Measurements from ENCODE around the gene EXT2.
A peak's percentile ranks its signal among the peaks of the same experiment; 100 is the strongest.

The EXT2 gene

GRCh38 chr11:44083906-44084305 lies 11.6 kb upstream of the EXT2 start:
- DNase-seq (ENCODE audit: extremely low read depth in 1 of 2, low read depth in 1 of 2), result no peak

- no peak for DNase-seq (ENCODE audit: extremely low read depth in 1 of 2, low read depth in 1 of 2)
Observed at GRCh38 chr11:44085330-44085729, 10.1 kb upstream of the EXT2 start.

GRCh38 chr11:44088377-44088776 lies 7.1 kb upstream of the EXT2 start:
- DNase-seq (ENCODE audit: extremely low read depth in 1 of 2, low read depth in 1 of 2), result no peak

GRCh38 chr11:44088871-44089270 lies 6.6 kb upstream of the EXT2 start:
- no peak for DNase-seq (ENCODE audit: extremely low read depth in 1 of 2, low read depth in 1 of 2)

GRCh38 chr11:44090539-44090938 lies 4.9 kb upstream of the EXT2 start:
- no peak for DNase-seq (ENCODE audit: extremely low read depth in 1 of 2, low read depth in 1 of 2)

GRCh38 chr11:44094260-44094868 lies 1.1 kb upstream of the EXT2 start:
- DNase-seq (ENCODE audit: extremely low read depth in 1 of 2, low read depth in 1 of 2), result peak; percentile 59

GRCh38 chr11:44096360-44097185 lies 1.1 kb downstream of the EXT2 start:
- no peak for DNase-seq (ENCODE audit: extremely low read depth in 1 of 2, low read depth in 1 of 2)

GRCh38 chr11:44097821-44098220 lies 2.3 kb downstream of the EXT2 start:
- no peak for DNase-seq (ENCODE audit: extremely low read depth in 1 of 2, low read depth in 1 of 2)

- DNase-seq (ENCODE audit: extremely low read depth in 1 of 2, low read depth in 1 of 2), result no peak
Observed at GRCh38 chr11:44101098-44101497, 5.6 kb downstream of the EXT2 start.

GRCh38 chr11:44104481-44105294 lies 9.2 kb downstream of the EXT2 start:
- DNase-seq (ENCODE audit: extremely low read depth in 1 of 2, low read depth in 1 of 2), result no peak

- DNase-seq (ENCODE audit: extremely low read depth in 1 of 2, low read depth in 1 of 2), result no peak
Observed at GRCh38 chr11:44108260-44108659, 12.8 kb downstream of the EXT2 start.

- peak in 1 of 2 donors; percentile 25 for DNase-seq (ENCODE audit: extremely low read depth in 1 of 2, low read depth in 1 of 2)
Observed at GRCh38 chr11:44110231-44110679, 14.8 kb downstream of the EXT2 start.

GRCh38 chr11:44112091-44112821 lies 16.8 kb downstream of the EXT2 start:
- DNase-seq (ENCODE audit: extremely low read depth in 1 of 2, low read depth in 1 of 2), result no peak

- DNase-seq (ENCODE audit: extremely low read depth in 1 of 2, low read depth in 1 of 2), result no peak
Observed at GRCh38 chr11:44113018-44113417, 17.5 kb downstream of the EXT2 start.

- no peak for DNase-seq (ENCODE audit: extremely low read depth in 1 of 2, low read depth in 1 of 2)
Observed at GRCh38 chr11:44113572-44113971, 18.1 kb downstream of the EXT2 start.

- DNase-seq (ENCODE audit: extremely low read depth in 1 of 2, low read depth in 1 of 2), result no peak
Observed at GRCh38 chr11:44116234-44116830, 20.9 kb downstream of the EXT2 start.

GRCh38 chr11:44120169-44120568 lies 24.7 kb downstream of the EXT2 start:
- no peak for DNase-seq (ENCODE audit: extremely low read depth in 1 of 2, low read depth in 1 of 2)

GRCh38 chr11:44125598-44125997 lies 30.1 kb downstream of the EXT2 start:
- no peak for DNase-seq (ENCODE audit: extremely low read depth in 1 of 2, low read depth in 1 of 2)

- DNase-seq (ENCODE audit: extremely low read depth in 1 of 2, low read depth in 1 of 2), result no peak
Observed at GRCh38 chr11:44126304-44126703, 30.8 kb downstream of the EXT2 start.

GRCh38 chr11:44127130-44127529 lies 31.7 kb downstream of the EXT2 start:
- no peak for DNase-seq (ENCODE audit: extremely low read depth in 1 of 2, low read depth in 1 of 2)

Measured in activated CD8-positive, alpha-beta memory T cell treated with anti-CD3 and anti-CD28 coated beads for 1 hour (primary cell).